ENCODE results near the gene KLF11.

DNA sequence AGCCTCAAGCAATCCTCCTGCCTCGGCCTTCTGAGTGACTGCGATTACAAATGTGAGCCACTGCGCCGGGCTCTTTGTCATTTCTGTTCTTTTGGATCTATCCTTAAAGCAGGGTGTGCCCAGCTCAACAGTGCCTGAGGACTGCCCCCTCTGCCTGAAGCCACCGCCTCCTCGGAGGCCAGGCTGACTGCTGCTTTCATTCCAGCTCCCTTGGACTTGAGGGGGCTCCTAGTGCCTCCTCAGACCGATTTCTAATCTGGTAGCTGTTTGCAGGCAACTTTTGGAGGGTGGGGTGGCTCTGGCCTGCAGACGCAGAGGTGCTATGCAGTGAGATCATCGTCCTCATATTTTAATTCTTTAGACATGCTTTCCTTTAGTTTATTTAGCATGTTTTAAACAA is 35.9 kb upstream of the KLF11 start:
- TF ChIP-seq EZH2phosphoT487 (IDR thresholded peaks at IDR 0.05; ENCODE audit: insufficient read depth, low read depth) (no peak), EZH2 (IDR thresholded peaks at IDR 0.05; ENCODE audit: insufficient read depth, poor library complexity, severe bottlenecking) (no peak)

All from GM23248 (cell line).